ENCODE measurements around the gene KLC4. TPM values are rescaled to one million over a fixed set of nuclear protein-coding genes. Genes with fewer than 3 reads are reported as not detected.

Gene KLC4
- total RNA-seq, 2 donors from 2014 or later = 98.8 to 101 TPM

DNA sequence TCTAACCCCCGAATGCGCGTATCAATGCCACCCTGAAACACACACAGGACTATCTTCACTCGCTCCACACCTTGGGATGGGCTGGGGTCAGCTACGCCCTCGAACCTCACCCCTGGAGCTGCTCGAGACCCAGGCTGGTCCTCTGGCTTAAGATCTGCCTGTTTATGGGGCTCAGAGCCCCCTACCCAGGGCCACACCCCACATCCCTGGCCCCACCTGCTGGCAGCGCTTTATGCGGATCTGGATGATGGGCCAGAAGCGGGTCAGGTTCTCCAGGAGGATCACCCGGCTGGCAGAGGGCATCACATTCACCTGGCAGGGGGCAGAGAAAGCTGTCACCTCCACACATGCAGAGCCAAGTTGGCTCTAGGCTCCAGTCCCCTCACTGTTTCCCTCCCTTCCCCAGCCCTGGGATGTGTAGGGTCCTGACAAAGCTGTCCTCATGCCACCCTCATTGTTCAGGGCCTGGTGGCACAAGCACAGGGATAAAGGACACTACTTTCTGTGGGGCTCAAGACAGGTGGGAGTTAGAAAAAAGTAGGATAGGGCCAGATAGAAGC lies 14.0 kb upstream of the KLC4 start:
- Histone ChIP-seq H3K27me3 (no peaks in the 10 kb centered on the region), H3K27ac (no peak overlapping the region), H3K36me3 (no peaks in the 10 kb centered on the region), H3K9me3 (no peaks in the 10 kb centered on the region), H3K4me1 (no peaks in the 10 kb centered on the region), H3K9ac (ENCODE audit: low read depth in 2 of 2, low read length in 2 of 2) (no peak overlapping the region), H3K4me3 (no peak overlapping the region)
- TF ChIP-seq, protein P1, sequence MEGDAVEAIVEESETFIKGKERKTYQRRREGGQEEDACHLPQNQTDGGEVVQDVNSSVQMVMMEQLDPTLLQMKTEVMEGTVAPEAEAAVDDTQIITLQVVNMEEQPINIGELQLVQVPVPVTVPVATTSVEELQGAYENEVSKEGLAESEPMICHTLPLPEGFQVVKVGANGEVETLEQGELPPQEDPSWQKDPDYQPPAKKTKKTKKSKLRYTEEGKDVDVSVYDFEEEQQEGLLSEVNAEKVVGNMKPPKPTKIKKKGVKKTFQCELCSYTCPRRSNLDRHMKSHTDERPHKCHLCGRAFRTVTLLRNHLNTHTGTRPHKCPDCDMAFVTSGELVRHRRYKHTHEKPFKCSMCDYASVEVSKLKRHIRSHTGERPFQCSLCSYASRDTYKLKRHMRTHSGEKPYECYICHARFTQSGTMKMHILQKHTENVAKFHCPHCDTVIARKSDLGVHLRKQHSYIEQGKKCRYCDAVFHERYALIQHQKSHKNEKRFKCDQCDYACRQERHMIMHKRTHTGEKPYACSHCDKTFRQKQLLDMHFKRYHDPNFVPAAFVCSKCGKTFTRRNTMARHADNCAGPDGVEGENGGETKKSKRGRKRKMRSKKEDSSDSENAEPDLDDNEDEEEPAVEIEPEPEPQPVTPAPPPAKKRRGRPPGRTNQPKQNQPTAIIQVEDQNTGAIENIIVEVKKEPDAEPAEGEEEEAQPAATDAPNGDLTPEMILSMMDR (IDR thresholded peaks at IDR 0.05) = no peak
- DNase-seq = no peak
- intact Hi-C loops (cut with DNase I) = no loop called here

DNA sequence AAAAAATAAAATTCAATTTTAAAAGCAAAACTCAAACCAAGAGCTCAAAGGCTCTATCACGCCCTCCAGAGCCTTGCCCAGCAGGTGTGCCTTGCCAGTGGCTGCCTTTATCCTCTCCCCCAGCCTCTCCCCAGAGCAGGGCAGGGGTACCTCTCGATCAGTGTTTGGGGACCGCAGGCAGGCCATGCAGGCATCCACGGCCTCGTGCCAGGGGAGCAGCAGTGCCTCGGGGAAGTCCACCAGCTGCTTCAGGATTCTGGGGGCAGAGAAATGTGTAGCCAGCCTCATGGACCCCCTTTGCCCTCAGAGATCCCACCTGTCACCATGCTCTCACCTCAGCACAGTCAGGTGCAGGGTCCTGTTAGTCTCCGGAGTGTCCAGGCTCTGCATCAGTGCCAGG lies 11.4 kb upstream of the KLC4 start:
- Histone ChIP-seq H3K4me1 (peaks cover 7% of the 10 kb centered on the region), H3K9ac (ENCODE audit: low read depth in 2 of 2, low read length in 2 of 2) (no peak overlapping the region), H3K36me3 (no peaks in the 10 kb centered on the region), H3K27me3 (no peaks in the 10 kb centered on the region), H3K9me3 (no peaks in the 10 kb centered on the region), H3K4me3 (no peak overlapping the region), H3K27ac (no peak overlapping the region)
- intact Hi-C loops (cut with DNase I) = no loop called here
- TF ChIP-seq, protein P1 (IDR thresholded peaks at IDR 0.05) = no peak
- DNase-seq = no peak

DNA sequence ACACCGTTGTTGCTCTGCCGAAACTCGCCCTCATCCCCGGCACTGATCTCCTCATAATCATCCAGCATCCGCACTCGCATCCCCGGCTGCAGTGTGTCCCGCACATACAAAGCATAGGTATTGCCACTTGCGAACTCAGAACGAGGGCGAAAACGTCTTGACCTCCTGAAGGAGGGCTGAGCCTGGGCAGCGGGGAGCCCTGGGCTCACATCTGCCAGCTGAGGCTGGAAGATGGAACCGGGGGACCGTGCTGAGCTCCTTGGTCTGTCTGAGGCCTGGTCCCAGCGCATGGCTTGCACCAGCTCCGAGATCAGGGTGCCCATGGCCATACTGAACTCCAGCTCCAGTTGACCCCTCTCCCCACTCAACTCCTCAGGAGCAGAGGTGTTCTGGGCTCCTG lies 8.4 kb upstream of the KLC4 start:
- intact Hi-C loops (cut with DNase I) = no loop called here
- H3K9ac ChIP-seq (ENCODE audit: low read depth in 2 of 2, low read length in 2 of 2) = peak overlapping the region in 1 of 2 donors; percentile 27
- peaks cover 7% of the 10 kb centered on the region for H3K4me1 ChIP-seq
- H3K27me3 ChIP-seq = no peaks in the 10 kb centered on the region
- no peaks in the 10 kb centered on the region for H3K9me3 ChIP-seq
- H3K4me3 ChIP-seq = no peak overlapping the region
- no peak for DNase-seq
- no peaks in the 10 kb centered on the region for H3K36me3 ChIP-seq
- TF ChIP-seq, protein P1 (IDR thresholded peaks at IDR 0.05) = no peak
- no peak overlapping the region for H3K27ac ChIP-seq

DNA sequence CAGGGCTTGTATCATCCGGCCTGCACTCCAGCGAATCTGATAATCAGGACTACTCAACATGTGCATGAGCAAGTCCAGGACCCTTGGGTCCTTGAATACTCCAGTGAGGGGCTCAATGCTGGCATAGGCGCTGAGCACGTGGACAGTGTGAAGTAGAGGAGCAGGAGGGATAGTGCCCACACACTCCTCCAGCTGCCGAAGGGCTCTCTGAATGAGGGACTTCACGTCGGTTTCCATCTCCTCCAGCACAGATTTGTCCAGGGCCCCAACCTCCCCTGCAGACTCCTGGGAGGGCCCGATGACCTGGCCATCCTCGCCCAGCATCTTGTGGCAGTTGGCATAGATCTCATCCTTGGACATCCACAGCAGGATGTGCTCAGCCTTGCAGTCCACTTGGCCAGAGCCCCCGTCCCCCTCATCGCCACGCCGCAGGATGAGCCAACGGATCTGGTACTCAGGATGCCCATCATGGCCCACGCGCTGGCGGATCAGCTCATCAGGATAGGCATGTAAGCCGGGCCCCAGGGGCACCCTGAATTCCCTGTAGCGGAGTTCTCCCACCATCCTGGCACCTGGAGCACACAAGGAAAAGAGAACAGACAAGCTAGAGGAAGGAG lies 7.1 kb upstream of the KLC4 start:
- Histone ChIP-seq H3K4me3 (no peak overlapping the region), H3K9ac (ENCODE audit: low read depth in 2 of 2, low read length in 2 of 2) (peak overlapping the region in 1 of 2 donors; percentile 92), H3K36me3 (no peaks in the 10 kb centered on the region), H3K9me3 (no peaks in the 10 kb centered on the region), H3K27me3 (no peaks in the 10 kb centered on the region), H3K4me1 (peaks cover 7% of the 10 kb centered on the region), H3K27ac (peak overlapping the region; percentile 87)
- TF ChIP-seq, protein P1 (IDR thresholded peaks at IDR 0.05) = no peak
- DNase-seq = peak; percentile 28
- intact Hi-C loops (cut with DNase I) = no loop called here

DNA sequence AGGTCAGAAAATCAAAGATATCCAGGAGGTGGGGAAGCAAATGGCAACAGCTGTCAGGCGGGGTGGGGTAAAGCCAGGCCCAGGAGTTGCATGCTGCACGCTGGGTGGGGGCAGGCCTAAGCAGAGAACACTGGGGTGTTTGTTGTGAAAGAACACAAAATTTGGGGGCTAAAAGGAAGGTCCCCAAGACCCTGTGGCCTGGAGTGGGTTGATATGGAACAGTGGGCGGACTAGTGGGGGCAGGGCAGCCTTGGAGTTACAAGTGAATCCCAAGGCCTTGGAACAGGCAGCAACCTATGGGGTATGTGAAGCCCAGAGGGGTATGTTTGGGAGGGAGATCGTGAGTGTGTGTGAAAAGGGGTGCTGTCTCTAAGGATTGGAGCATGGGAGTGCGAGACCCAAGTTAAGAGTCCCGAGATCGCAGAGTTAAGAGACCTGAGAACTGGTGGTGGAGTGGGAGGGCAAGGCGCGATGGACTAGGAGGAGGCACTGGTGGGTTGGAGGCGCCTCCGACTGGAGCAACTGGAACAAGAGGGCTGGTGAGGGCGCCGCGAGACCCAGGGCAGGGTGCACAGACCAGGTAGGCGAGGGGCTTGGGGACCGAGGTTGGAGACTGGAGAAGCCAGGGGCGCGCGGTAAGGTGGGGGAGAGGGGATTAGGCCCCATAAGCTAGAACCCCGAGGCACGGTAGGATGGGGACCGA lies 6.4 kb upstream of the KLC4 start:
- TF ChIP-seq, protein P1 (IDR thresholded peaks at IDR 0.05) = no peak
- Histone ChIP-seq H3K4me1 (peaks cover 7% of the 10 kb centered on the region), H3K27ac (peak overlapping the region; percentile 87), H3K27me3 (no peaks in the 10 kb centered on the region), H3K9ac (ENCODE audit: low read depth in 2 of 2, low read length in 2 of 2) (peak overlapping the region; percentile 89 to 92), H3K4me3 (peak overlapping the region; percentile 84), H3K9me3 (no peaks in the 10 kb centered on the region), H3K36me3 (no peaks in the 10 kb centered on the region)
- intact Hi-C loops (cut with DNase I) = no loop called here
- peak; percentile 41 for DNase-seq

All from colonic mucosa (tissue), 4 donors.